Lower lobe of right lung (tissue), 2 donors: ENCODE data around the gene FYN. TPM values are rescaled to one million over a fixed set of nuclear protein-coding genes. Genes with fewer than 3 reads are reported as not detected.

Source experiments
- ATAC-seq, 2 donors: fragments of 200-7000 bp; cut with Tn5 transposase; one replicate each; pipeline ENCODE4 v1.9.1; 2020 to 2022; ENCODE audit warnings: mild to moderate bottlenecking in 2 of 2, moderate library complexity in 2 of 2
- DNase-seq: peaks from one replicate; pipeline ENCODE4 v3.0.0-alpha.2; 2020
- H3K27ac ChIP-seq: fragments of 200-600 bp; one replicate; pipeline ENCODE4 v1.8.0; 2022
- H3K27me3 ChIP-seq: fragments of 200-600 bp; one replicate; pipeline ENCODE4 v1.8.0; 2022; ENCODE audit warnings: low read depth
- H3K36me3 ChIP-seq: fragments of 200-600 bp; one replicate; pipeline ENCODE4 v1.8.0; 2022; ENCODE audit warnings: mild to moderate bottlenecking
- H3K4me1 ChIP-seq: fragments of 200-600 bp; one replicate; pipeline ENCODE4 v1.8.0; 2022
- H3K4me3 ChIP-seq: fragments of 200-600 bp; one replicate; pipeline ENCODE4 v1.8.0; 2022; ENCODE audit warnings: mild to moderate bottlenecking
- H3K9me3 ChIP-seq: fragments of 200-600 bp; one replicate; pipeline ENCODE4 v1.8.0; 2022
- CTCF ChIP-seq: fragments of 200-600 bp; IDR thresholded peaks from one replicate; pipeline ENCODE4 v1.8.0; 2022; ENCODE audit warnings: antibody characterized with exemption, mild to moderate bottlenecking
- intact Hi-C: fragments of 100-400 bp; cut with DNase I; formaldehyde crosslinking; loops from one replicate; pipeline ENCODE4 v1.11.0; 2022
- total RNA-seq: library from RNA; stranded (reverse); fragmentation: NEBNext Ultra II Directional; extraction: Animal tissue kit (Norgen Biotek cat#: 25700); gene quantifications from one replicate; pipeline ENCODE4 v1.2.1, GENCODE V29; 2021
- donor health status: DM: no; HTN: yes; CAD: no; lungs with severe emphysema.

Gene FYN
- total RNA-seq, 1 donor from 2014 or later = 99.2 TPM

GRCh38 chr6:111769365-111770152 lies 103.7 kb downstream of the FYN start:
- intact Hi-C loops = no loop called here
- no peaks in the 10 kb centered on the region for H3K9me3 ChIP-seq
- no peak overlapping the region for H3K27ac ChIP-seq
- H3K36me3 ChIP-seq = no peaks in the 10 kb centered on the region
- TF ChIP-seq CTCF = no peak
- ATAC-seq (no peak), DNase-seq (no peak)
- no peaks in the 10 kb centered on the region for H3K27me3 ChIP-seq
- H3K4me3 ChIP-seq = no peak overlapping the region
- H3K4me1 ChIP-seq = peaks cover 33% of the 10 kb centered on the region

- no peaks in the 10 kb centered on the region for H3K9me3 ChIP-seq
- ATAC-seq (no peak), DNase-seq (no peak)
- H3K27ac ChIP-seq = no peak overlapping the region
- no peaks in the 10 kb centered on the region for H3K27me3 ChIP-seq
- TF ChIP-seq CTCF = no peak
- no peak overlapping the region for H3K4me3 ChIP-seq
- intact Hi-C loops = no loop called here
- peaks cover 43% of the 10 kb centered on the region for H3K4me1 ChIP-seq
- H3K36me3 ChIP-seq = no peaks in the 10 kb centered on the region
These were observed 104.9 kb downstream of the FYN start for GRCh38 chr6:111768431-111768770.

GRCh38 chr6:111767752-111768430 lies 105.4 kb downstream of the FYN start:
- intact Hi-C loops = no loop called here
- DNase-seq = no peak
- H3K27ac ChIP-seq = no peak overlapping the region
- TF ChIP-seq CTCF = no peak
- H3K4me3 ChIP-seq = no peak overlapping the region
- peaks cover 48% of the 10 kb centered on the region for H3K4me1 ChIP-seq
- no peaks in the 10 kb centered on the region for H3K9me3 ChIP-seq
- no peaks in the 10 kb centered on the region for H3K27me3 ChIP-seq
- H3K36me3 ChIP-seq = no peaks in the 10 kb centered on the region
- ATAC-seq = no peak

GRCh38 chr6:111766201-111766857 lies 106.9 kb downstream of the FYN start:
- no peaks in the 10 kb centered on the region for H3K9me3 ChIP-seq
- H3K4me1 ChIP-seq = peaks cover 62% of the 10 kb centered on the region
- intact Hi-C loops = no loop called here
- ATAC-seq (no peak), DNase-seq (no peak)
- H3K4me3 ChIP-seq = no peak overlapping the region
- no peak for TF ChIP-seq CTCF
- H3K27me3 ChIP-seq = no peaks in the 10 kb centered on the region
- no peak overlapping the region for H3K27ac ChIP-seq
- H3K36me3 ChIP-seq = no peaks in the 10 kb centered on the region

- TF ChIP-seq CTCF = no peak
- no peaks in the 10 kb centered on the region for H3K9me3 ChIP-seq
- H3K4me3 ChIP-seq = no peak overlapping the region
- no peaks in the 10 kb centered on the region for H3K27me3 ChIP-seq
- DNase-seq = no peak
- peaks cover 68% of the 10 kb centered on the region for H3K4me1 ChIP-seq
- intact Hi-C loops = no loop called here
- H3K27ac ChIP-seq = no peak overlapping the region
- no peak for ATAC-seq
- H3K36me3 ChIP-seq = no peaks in the 10 kb centered on the region
These were observed 107.5 kb downstream of the FYN start for GRCh38 chr6:111765763-111766162.
